Neural cell (in vitro differentiated cells): Measurements from ENCODE around the gene LCAT. TPM values are rescaled to one million over a fixed set of nuclear protein-coding genes. Genes with fewer than 3 reads are reported as not detected.

Source experiments
- H2AFZ ChIP-seq: fragments of 200-600, 300-800 bp; sonication (generic), shearing (Covaris generic); 2 replicates; pipeline ENCODE4 v1.6.0; 2014; ENCODE audit warnings: low read depth, mild to moderate bottlenecking, antibody characterized with exemption, low read length, moderate library complexity
- H3F3A ChIP-seq: fragments of 200-600 bp; shearing (Covaris generic); 2 replicates; pipeline ENCODE4 v1.6.1; 2016; ENCODE audit warnings: mild to moderate bottlenecking, moderate library complexity, mixed read lengths, antibody characterized with exemption, low read length; ENCODE audit not compliant: insufficient read depth, poor library complexity, severe bottlenecking
- H3K27ac ChIP-seq: fragments of 200-600, 300-800 bp; sonication (generic), shearing (Covaris generic); 2 replicates; pipeline ENCODE4 v1.5.1; 2014; ENCODE audit warnings: mild to moderate bottlenecking, low read length, moderate library complexity
- H3K27me3 ChIP-seq: fragments of 300-800, 200-600 bp; sonication (generic), shearing (Covaris generic); 2 replicates; pipeline ENCODE4 v1.6.0; 2014; ENCODE audit warnings: mild to moderate bottlenecking, low read depth, low read length, moderate library complexity; ENCODE audit not compliant: insufficient read depth
- H3K36me3 ChIP-seq: fragments of 300-800, 200-600 bp; sonication (generic), shearing (Covaris generic); 2 replicates; pipeline ENCODE4 v1.5.1; 2014; ENCODE audit warnings: mild to moderate bottlenecking, antibody characterized with exemption, low read length, moderate library complexity; ENCODE audit not compliant: insufficient read depth
- H3K4me2 ChIP-seq: fragments of 300-800, 200-600 bp; sonication (generic), shearing (Covaris generic); 2 replicates; pipeline ENCODE4 v1.6.0; 2014; ENCODE audit warnings: mild to moderate bottlenecking, low read length
- H3K4me3 ChIP-seq: fragments of 300-800, 200-600 bp; sonication (generic), shearing (Covaris generic); 2 replicates; pipeline ENCODE4 v1.5.1; 2014; ENCODE audit warnings: mild to moderate bottlenecking, low read length, moderate library complexity
- H3K79me2 ChIP-seq: fragments of 200-600 bp; shearing (Covaris generic); replicated peaks from 2 replicates; pipeline ENCODE4 v1.6.0; 2014; ENCODE audit warnings: mild to moderate bottlenecking, low read length, moderate library complexity; ENCODE audit not compliant: insufficient read depth
- H3K9ac ChIP-seq: fragments of 300-800, 200-600 bp; sonication (generic), shearing (Covaris generic); 2 replicates; pipeline ENCODE4 v1.6.1; 2016; ENCODE audit warnings: mild to moderate bottlenecking, low read length, mixed read lengths
- H3K9me2 ChIP-seq: fragments of 200-600 bp; shearing (Covaris generic); 2 replicates; pipeline ENCODE4 v1.6.1; 2016; ENCODE audit warnings: mild to moderate bottlenecking, low read length, mixed read lengths; ENCODE audit not compliant: insufficient read depth
- H3K9me3 ChIP-seq: fragments of 200-600, 300-800 bp; sonication (generic), shearing (Covaris generic); 2 replicates; pipeline ENCODE4 v1.6.1; 2016; ENCODE audit warnings: mild to moderate bottlenecking, mixed run types, low read length, moderate library complexity, mixed read lengths
- H4K20me1 ChIP-seq: fragments of 200-600 bp; shearing (Covaris generic); 2 replicates; pipeline ENCODE4 v1.6.1; 2016; ENCODE audit warnings: mild to moderate bottlenecking, mixed run types; ENCODE audit not compliant: insufficient read depth
- EP300 ChIP-seq: fragments of 450-650 bp; conservative IDR thresholded peaks from 2 replicates; pipeline ENCODE4 v1.6.1; 2014; ENCODE audit warnings: antibody characterized with exemption, mild to moderate bottlenecking, moderate library complexity; ENCODE audit not compliant: poor library complexity, severe bottlenecking
- EZH2 ChIP-seq: fragments of 200-600, 300-800 bp; shearing (Covaris generic), sonication (generic); IDR thresholded peaks from 2 replicates; pipeline ENCODE4 v1.6.1; 2014; ENCODE audit warnings: antibody characterized with exemption, low read length, borderline replicate concordance, mild to moderate bottlenecking; ENCODE audit not compliant: insufficient read depth, poor library complexity, severe bottlenecking
- MXI1 ChIP-seq: fragments of 450-650 bp; conservative IDR thresholded peaks from 2 replicates; pipeline ENCODE4 v1.6.1; 2014; ENCODE audit warnings: antibody characterized with exemption, mild to moderate bottlenecking; ENCODE audit not compliant: poor library complexity, severe bottlenecking
- POLR2AphosphoS5 ChIP-seq: IDR thresholded peaks from 2 replicates; pipeline ENCODE4 v1.6.1; 2012
- RAD21 ChIP-seq: fragments of 450-650 bp; conservative IDR thresholded peaks from 2 replicates; pipeline ENCODE4 v1.6.1; 2014; ENCODE audit warnings: antibody characterized with exemption, mild to moderate bottlenecking, moderate library complexity
- SMC3 ChIP-seq: fragments of 450-650 bp; conservative IDR thresholded peaks from 2 replicates; pipeline ENCODE4 v1.6.1; 2014; ENCODE audit warnings: antibody characterized with exemption, mild to moderate bottlenecking, moderate library complexity; ENCODE audit not compliant: poor library complexity
- TAF1 ChIP-seq: IDR thresholded peaks from 2 replicates; pipeline ENCODE4 v1.6.1; 2012; ENCODE audit warnings: low read depth
- polyA plus RNA-seq: library from polyadenylated mRNA; depleted of rRNA; stranded (reverse); fragments of >200 nt; gene quantifications from 2 replicates; pipeline ENCODE4 v1.2.3, GENCODE V29; 2014
- TF ChIP-seq, protein P1 (sequence below): fragments of 450-650 bp; IDR thresholded peaks from 2 replicates; pipeline ENCODE4 v1.5.1; 2014; ENCODE audit warnings: antibody characterized with exemption, mild to moderate bottlenecking, moderate library complexity; ENCODE audit not compliant: poor library complexity, severe bottlenecking
- TF ChIP-seq, protein P2 (sequence below): IDR thresholded peaks from 2 replicates; pipeline ENCODE4 v1.6.1; 2012; ENCODE audit warnings: borderline replicate concordance

Gene LCAT
- polyA plus RNA-seq, 1 donor from 2014 or later: 0.32 TPM

DNA sequence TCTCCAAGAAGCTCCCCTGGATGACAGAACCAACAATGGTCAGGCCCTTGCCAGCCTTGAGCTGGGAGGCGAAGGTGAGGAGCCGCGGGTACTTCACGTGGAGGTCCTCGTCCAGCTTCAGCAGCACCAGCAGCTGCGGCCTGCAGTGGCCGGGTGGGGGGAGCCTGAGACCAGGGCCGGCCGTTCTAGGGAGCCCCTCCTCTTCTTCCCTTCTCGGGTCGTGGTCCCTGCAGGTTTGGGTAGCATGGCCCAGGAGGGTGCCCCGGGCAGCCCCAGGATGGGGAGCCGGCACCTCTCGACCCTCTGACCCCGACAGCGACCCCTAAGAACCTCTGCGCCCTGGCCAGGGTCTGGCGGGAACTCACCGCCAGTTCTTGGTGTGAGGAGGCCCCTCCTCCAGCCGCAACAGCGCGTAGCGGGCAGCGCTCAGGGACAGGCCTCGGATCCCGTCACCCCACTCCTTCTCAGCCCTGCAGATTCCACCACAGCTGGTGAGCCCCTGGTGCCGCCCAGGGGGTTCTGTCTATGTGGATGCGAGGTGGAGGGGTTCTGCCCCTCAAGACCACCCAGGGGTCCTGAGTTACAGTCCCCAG is 3.1 kb upstream of the LCAT start:
- no peak overlapping the region for H3K9ac ChIP-seq
- no peak overlapping the region for H3K4me2 ChIP-seq
- no peak overlapping the region for H2AFZ ChIP-seq
- H3K4me3 ChIP-seq: no peak overlapping the region
- no peak overlapping the region for H3K27ac ChIP-seq
- no peaks in the 10 kb centered on the region for H3K9me3 ChIP-seq
- no peaks in the 10 kb centered on the region for H3K36me3 ChIP-seq
- TF ChIP-seq EZH2: no peak
- no peak for TF ChIP-seq MXI1
- TF ChIP-seq, protein P1, sequence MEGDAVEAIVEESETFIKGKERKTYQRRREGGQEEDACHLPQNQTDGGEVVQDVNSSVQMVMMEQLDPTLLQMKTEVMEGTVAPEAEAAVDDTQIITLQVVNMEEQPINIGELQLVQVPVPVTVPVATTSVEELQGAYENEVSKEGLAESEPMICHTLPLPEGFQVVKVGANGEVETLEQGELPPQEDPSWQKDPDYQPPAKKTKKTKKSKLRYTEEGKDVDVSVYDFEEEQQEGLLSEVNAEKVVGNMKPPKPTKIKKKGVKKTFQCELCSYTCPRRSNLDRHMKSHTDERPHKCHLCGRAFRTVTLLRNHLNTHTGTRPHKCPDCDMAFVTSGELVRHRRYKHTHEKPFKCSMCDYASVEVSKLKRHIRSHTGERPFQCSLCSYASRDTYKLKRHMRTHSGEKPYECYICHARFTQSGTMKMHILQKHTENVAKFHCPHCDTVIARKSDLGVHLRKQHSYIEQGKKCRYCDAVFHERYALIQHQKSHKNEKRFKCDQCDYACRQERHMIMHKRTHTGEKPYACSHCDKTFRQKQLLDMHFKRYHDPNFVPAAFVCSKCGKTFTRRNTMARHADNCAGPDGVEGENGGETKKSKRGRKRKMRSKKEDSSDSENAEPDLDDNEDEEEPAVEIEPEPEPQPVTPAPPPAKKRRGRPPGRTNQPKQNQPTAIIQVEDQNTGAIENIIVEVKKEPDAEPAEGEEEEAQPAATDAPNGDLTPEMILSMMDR: no peak
- no peak for TF ChIP-seq EP300
- TF ChIP-seq POLR2AphosphoS5: no peak
- no peak for TF ChIP-seq RAD21
- TF ChIP-seq, protein P2, sequence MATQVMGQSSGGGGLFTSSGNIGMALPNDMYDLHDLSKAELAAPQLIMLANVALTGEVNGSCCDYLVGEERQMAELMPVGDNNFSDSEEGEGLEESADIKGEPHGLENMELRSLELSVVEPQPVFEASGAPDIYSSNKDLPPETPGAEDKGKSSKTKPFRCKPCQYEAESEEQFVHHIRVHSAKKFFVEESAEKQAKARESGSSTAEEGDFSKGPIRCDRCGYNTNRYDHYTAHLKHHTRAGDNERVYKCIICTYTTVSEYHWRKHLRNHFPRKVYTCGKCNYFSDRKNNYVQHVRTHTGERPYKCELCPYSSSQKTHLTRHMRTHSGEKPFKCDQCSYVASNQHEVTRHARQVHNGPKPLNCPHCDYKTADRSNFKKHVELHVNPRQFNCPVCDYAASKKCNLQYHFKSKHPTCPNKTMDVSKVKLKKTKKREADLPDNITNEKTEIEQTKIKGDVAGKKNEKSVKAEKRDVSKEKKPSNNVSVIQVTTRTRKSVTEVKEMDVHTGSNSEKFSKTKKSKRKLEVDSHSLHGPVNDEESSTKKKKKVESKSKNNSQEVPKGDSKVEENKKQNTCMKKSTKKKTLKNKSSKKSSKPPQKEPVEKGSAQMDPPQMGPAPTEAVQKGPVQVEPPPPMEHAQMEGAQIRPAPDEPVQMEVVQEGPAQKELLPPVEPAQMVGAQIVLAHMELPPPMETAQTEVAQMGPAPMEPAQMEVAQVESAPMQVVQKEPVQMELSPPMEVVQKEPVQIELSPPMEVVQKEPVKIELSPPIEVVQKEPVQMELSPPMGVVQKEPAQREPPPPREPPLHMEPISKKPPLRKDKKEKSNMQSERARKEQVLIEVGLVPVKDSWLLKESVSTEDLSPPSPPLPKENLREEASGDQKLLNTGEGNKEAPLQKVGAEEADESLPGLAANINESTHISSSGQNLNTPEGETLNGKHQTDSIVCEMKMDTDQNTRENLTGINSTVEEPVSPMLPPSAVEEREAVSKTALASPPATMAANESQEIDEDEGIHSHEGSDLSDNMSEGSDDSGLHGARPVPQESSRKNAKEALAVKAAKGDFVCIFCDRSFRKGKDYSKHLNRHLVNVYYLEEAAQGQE: no peak
- TF ChIP-seq TAF1: no peak
- no peak for TF ChIP-seq SMC3
- no peaks in the 10 kb centered on the region for H3K27me3 ChIP-seq
- no peaks in the 10 kb centered on the region for H3F3A ChIP-seq
- no peaks in the 10 kb centered on the region for H3K9me2 ChIP-seq
- no peaks in the 10 kb centered on the region for H3K79me2 ChIP-seq
- no peaks in the 10 kb centered on the region for H4K20me1 ChIP-seq

DNA sequence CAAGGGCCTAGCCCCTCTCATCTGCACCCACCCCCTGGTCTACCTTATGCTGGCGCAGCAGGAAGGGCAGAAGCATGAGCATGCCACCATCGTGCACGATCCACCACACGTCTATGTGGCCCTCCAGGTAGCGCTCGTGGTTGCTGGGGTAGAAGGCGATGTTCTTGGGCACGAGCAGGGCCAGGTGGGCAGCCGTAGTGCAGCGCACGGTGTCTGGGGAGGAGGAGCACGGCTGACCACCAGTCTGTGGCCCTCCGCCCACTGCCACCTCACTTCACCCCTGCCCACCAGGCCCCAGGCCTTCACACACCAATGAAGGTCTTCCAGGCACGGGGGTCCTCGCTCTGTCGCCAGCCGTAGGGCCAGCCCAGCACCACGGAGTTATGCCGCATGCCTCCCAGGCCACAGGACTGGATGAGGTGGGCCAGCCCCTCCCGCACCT is 2.2 kb upstream of the LCAT start:
- H2AFZ ChIP-seq: no peak overlapping the region
- no peak overlapping the region for H3K27ac ChIP-seq
- no peaks in the 10 kb centered on the region for H3K79me2 ChIP-seq
- no peak overlapping the region for H3K9ac ChIP-seq
- H3K4me3 ChIP-seq: no peak overlapping the region
- H3K9me3 ChIP-seq: no peaks in the 10 kb centered on the region
- no peaks in the 10 kb centered on the region for H4K20me1 ChIP-seq
- H3K4me2 ChIP-seq: no peak overlapping the region
- H3F3A ChIP-seq: no peaks in the 10 kb centered on the region
- H3K27me3 ChIP-seq: no peaks in the 10 kb centered on the region
- no peaks in the 10 kb centered on the region for H3K36me3 ChIP-seq
- TF ChIP-seq EZH2 (no peak), POLR2AphosphoS5 (no peak), RAD21 (no peak), TAF1 (no peak), SMC3 (no peak), MXI1 (no peak), EP300 (no peak)
- TF ChIP-seq, protein P2: no peak
- TF ChIP-seq, protein P1: no peak
- no peaks in the 10 kb centered on the region for H3K9me2 ChIP-seq
